C4-2B (cell line): ENCODE results near the gene CARMIL1.

ENCODE experiments used
- H3K27ac ChIP-seq: fragments of 450-650 bp; 2 replicates; pipeline ENCODE4 v1.5.1; 2017
- ZFX ChIP-seq: fragments of 450-650 bp; IDR thresholded peaks from 2 replicates; pipeline ENCODE4 v1.6.1; 2017
- TF ChIP-seq, protein P1 (sequence below): fragments of 450-650 bp; conservative IDR thresholded peaks from 2 replicates; pipeline ENCODE4 v1.5.1; 2017; ENCODE audit warnings: mild to moderate bottlenecking

Gene CARMIL1

DNA sequence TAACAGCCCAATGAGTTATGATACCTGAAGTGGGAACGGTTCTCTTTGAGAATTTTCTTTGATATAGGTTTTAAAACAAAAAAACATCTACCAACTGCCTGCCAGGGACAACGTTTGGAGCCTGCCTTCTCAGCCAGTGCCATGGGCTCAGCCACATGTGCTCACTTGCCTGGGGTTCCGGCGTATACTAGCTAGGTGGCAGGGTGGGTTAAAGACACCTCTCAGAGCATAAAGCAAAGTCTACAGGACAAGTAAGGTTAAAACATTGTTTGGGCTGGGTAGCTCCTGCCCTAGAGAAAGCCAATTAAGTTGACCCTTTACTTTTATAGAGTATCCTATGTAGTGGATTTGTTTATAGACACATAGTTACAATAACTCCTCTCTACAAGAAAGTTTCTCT is 334.9 kb downstream of the CARMIL1 start:
- no peak for TF ChIP-seq ZFX
- TF ChIP-seq, protein P1, sequence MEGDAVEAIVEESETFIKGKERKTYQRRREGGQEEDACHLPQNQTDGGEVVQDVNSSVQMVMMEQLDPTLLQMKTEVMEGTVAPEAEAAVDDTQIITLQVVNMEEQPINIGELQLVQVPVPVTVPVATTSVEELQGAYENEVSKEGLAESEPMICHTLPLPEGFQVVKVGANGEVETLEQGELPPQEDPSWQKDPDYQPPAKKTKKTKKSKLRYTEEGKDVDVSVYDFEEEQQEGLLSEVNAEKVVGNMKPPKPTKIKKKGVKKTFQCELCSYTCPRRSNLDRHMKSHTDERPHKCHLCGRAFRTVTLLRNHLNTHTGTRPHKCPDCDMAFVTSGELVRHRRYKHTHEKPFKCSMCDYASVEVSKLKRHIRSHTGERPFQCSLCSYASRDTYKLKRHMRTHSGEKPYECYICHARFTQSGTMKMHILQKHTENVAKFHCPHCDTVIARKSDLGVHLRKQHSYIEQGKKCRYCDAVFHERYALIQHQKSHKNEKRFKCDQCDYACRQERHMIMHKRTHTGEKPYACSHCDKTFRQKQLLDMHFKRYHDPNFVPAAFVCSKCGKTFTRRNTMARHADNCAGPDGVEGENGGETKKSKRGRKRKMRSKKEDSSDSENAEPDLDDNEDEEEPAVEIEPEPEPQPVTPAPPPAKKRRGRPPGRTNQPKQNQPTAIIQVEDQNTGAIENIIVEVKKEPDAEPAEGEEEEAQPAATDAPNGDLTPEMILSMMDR = no peak
- H3K27ac ChIP-seq = no peak overlapping the region

- no peak for TF ChIP-seq ZFX
- TF ChIP-seq, protein P1 = no peak
- H3K27ac ChIP-seq = no peak overlapping the region
Measured at GRCh38 chr6:25615471-25615870, 336.3 kb downstream of the CARMIL1 start.

DNA sequence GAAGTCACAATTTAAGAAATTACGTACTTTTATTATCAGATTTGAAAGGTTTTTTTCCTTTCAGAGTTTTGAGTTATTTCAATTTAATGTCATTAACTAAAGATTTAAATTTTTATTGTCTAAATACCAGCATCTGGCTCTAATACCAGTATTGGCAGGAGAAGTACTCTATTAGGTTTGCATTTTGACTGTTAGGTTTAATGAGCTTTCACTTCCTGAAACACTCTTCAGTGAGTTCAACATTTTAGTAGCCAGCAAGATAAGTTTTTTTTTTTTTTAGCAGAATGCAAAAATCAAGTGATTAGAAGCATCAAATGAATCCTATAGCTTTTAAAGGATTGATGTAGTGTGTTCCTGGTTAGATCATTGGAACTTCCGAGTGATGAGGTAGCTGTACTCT is 338.8 kb downstream of the CARMIL1 start:
- H3K27ac ChIP-seq = no peak overlapping the region
- TF ChIP-seq ZFX = no peak
- TF ChIP-seq, protein P1 = no peak

DNA sequence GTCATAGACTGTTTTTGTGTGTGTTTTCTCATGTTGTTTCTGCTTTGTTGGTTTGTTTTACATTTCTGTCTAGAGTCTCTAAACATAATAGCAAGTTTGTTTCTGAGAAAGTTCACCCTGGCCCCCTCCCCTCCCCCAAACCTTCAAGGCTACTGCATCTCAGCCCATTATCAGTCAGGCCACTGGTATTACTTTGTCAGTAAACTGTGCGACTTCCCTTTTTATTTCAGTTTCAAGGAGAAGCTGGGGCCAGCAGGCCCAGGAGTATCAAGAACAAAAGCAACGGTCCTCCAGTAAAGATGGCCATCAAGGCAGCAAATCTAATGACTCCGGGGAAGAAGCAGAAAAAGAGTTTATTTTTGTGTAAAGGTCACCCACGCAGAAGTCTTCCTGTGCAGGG is 340.0 kb downstream of the CARMIL1 start:
- TF ChIP-seq, protein P1 = no peak
- no peak for TF ChIP-seq ZFX
- no peak overlapping the region for H3K27ac ChIP-seq

GRCh38 chr6:25620391-25620790 is 341.2 kb downstream of the CARMIL1 start:
- H3K27ac ChIP-seq = no peak overlapping the region
- TF ChIP-seq, protein P1 = no peak
- no peak for TF ChIP-seq ZFX

DNA sequence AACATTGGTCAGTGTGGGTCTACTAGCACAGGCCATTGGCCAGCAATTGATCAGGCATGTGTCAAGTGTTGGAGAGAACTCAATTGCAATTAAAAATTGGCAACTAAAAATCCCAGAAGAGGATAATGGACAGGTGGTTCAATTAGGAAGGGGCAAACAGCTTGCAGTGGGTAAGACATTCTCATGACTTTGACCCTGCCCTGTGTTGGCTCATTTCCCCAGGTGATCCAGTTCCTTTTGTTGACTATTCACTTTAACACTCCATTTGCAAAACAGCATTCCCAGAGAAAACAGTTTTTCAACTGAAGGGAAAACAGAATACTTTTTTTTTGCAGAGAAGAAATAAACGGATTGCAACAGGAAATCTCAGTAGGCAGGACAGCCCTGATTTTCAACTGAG is 343.9 kb downstream of the CARMIL1 start:
- no peak overlapping the region for H3K27ac ChIP-seq
- TF ChIP-seq ZFX = no peak
- TF ChIP-seq, protein P1 = no peak

- TF ChIP-seq ZFX = no peak
- TF ChIP-seq, protein P1 = no peak
- no peak overlapping the region for H3K27ac ChIP-seq
Measured at GRCh38 chr6:25623879-25624278, 344.7 kb downstream of the CARMIL1 start.
